H1 (cell line): ENCODE data around the gene S1PR2. TPM values are rescaled to one million over a fixed set of nuclear protein-coding genes. Genes with fewer than 3 reads are reported as not detected.

Experiments
- EGR1 ChIP-seq: IDR thresholded peaks from 2 replicates; pipeline ENCODE4 v1.6.1; 2011; ENCODE audit warnings: low read depth, low read length, borderline replicate concordance
- KDM5A ChIP-seq: fragments of 200-600 bp; IDR thresholded peaks from 2 replicates; pipeline ENCODE4 v1.7.1; 2012; ENCODE audit warnings: mild to moderate bottlenecking, low read length, inconsistent platforms, mixed read lengths
- SAP30 ChIP-seq: fragments of 300-600 bp; sonication (generic); IDR thresholded peaks from 2 replicates; pipeline ENCODE4 v1.7.1; 2012; ENCODE audit warnings: low read length, moderate library complexity, mild to moderate bottlenecking, inconsistent platforms; ENCODE audit not compliant: insufficient read depth, insufficient replicate concordance
- SIX5 ChIP-seq: IDR thresholded peaks from 2 replicates; pipeline ENCODE4 v1.6.1; 2011; ENCODE audit warnings: mild to moderate bottlenecking, low read depth, low read length
- TEAD4 ChIP-seq: IDR thresholded peaks from 2 replicates; pipeline ENCODE4 v1.6.1; 2012; ENCODE audit warnings: low read depth, low read length, inconsistent platforms, mixed read lengths
- polyA plus RNA-seq, 7 experiments: library from polyadenylated mRNA; depleted of rRNA in 3 of 7; stranded (reverse) in 5 of 7; unstranded in 2 of 7; fragments of >200 nt in 5 of 7; fragments of 200-250 nt in 2 of 7; gene quantifications; 1 replicate in 5 of 7; 2 replicates in 1 of 7; 4 replicates in 1 of 7; pipeline versions ENCODE4 v1.2.1 to v1.2.3, GENCODE V29; 2011 to 2013; ENCODE audit warnings: missing spikeins in 2 of 7, mixed read lengths in 2 of 7
- total RNA-seq: library from RNA; stranded (reverse); fragmentation: NEBNext Ultra II Directional; extraction: Animal tissue kit (Norgen Biotek cat#: 25700); gene quantifications from 2 replicates; pipeline ENCODE4 v1.2.1, GENCODE V29; 2021
- TF ChIP-seq, protein P1 (sequence below): fragments of 300-600 bp; sonication (generic); IDR thresholded peaks from 2 replicates; pipeline ENCODE4 v1.7.1; 2012; ENCODE audit warnings: low read length, moderate library complexity, mild to moderate bottlenecking, inconsistent platforms; ENCODE audit not compliant: insufficient replicate concordance
- TF ChIP-seq, protein P2 (sequence below): IDR thresholded peaks from 2 replicates; pipeline ENCODE4 v1.6.1; 2012; ENCODE audit warnings: low read length, inconsistent platforms
- TF ChIP-seq, protein P3 (sequence below): IDR thresholded peaks from 2 replicates; pipeline ENCODE4 v1.6.1; 2012; ENCODE audit warnings: inconsistent platforms
- TF ChIP-seq, protein P4 (sequence below): IDR thresholded peaks from 2 replicates; pipeline ENCODE4 v1.6.1; 2012; ENCODE audit warnings: inconsistent platforms

S1PR2 gene
- total and polyA plus RNA-seq, 2 of the 8 experiments (the other 6 are each of a cell fraction or from before 2014, with no cell fraction given): 17.5 to 19.4 TPM

DNA sequence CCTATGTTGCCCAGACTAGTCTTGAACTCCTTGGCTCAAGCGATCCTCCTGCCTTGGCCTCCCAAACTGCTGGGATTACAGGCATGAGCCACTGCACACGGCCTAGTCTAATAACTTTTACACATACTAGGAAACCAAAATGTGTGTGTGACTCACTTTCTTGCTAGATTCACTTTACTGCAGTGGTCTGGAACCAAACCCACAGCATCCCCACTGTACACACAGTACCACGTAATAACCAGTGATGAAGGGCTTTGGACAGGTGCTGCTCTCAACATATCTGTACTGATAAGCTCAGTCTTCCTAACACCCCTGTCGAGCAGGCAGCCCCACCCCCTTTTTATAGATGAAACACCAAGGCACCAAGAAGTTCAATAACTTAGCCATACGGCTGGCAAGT is 41.5 kb downstream of the S1PR2 start (continued):
- TF ChIP-seq, protein P1, sequence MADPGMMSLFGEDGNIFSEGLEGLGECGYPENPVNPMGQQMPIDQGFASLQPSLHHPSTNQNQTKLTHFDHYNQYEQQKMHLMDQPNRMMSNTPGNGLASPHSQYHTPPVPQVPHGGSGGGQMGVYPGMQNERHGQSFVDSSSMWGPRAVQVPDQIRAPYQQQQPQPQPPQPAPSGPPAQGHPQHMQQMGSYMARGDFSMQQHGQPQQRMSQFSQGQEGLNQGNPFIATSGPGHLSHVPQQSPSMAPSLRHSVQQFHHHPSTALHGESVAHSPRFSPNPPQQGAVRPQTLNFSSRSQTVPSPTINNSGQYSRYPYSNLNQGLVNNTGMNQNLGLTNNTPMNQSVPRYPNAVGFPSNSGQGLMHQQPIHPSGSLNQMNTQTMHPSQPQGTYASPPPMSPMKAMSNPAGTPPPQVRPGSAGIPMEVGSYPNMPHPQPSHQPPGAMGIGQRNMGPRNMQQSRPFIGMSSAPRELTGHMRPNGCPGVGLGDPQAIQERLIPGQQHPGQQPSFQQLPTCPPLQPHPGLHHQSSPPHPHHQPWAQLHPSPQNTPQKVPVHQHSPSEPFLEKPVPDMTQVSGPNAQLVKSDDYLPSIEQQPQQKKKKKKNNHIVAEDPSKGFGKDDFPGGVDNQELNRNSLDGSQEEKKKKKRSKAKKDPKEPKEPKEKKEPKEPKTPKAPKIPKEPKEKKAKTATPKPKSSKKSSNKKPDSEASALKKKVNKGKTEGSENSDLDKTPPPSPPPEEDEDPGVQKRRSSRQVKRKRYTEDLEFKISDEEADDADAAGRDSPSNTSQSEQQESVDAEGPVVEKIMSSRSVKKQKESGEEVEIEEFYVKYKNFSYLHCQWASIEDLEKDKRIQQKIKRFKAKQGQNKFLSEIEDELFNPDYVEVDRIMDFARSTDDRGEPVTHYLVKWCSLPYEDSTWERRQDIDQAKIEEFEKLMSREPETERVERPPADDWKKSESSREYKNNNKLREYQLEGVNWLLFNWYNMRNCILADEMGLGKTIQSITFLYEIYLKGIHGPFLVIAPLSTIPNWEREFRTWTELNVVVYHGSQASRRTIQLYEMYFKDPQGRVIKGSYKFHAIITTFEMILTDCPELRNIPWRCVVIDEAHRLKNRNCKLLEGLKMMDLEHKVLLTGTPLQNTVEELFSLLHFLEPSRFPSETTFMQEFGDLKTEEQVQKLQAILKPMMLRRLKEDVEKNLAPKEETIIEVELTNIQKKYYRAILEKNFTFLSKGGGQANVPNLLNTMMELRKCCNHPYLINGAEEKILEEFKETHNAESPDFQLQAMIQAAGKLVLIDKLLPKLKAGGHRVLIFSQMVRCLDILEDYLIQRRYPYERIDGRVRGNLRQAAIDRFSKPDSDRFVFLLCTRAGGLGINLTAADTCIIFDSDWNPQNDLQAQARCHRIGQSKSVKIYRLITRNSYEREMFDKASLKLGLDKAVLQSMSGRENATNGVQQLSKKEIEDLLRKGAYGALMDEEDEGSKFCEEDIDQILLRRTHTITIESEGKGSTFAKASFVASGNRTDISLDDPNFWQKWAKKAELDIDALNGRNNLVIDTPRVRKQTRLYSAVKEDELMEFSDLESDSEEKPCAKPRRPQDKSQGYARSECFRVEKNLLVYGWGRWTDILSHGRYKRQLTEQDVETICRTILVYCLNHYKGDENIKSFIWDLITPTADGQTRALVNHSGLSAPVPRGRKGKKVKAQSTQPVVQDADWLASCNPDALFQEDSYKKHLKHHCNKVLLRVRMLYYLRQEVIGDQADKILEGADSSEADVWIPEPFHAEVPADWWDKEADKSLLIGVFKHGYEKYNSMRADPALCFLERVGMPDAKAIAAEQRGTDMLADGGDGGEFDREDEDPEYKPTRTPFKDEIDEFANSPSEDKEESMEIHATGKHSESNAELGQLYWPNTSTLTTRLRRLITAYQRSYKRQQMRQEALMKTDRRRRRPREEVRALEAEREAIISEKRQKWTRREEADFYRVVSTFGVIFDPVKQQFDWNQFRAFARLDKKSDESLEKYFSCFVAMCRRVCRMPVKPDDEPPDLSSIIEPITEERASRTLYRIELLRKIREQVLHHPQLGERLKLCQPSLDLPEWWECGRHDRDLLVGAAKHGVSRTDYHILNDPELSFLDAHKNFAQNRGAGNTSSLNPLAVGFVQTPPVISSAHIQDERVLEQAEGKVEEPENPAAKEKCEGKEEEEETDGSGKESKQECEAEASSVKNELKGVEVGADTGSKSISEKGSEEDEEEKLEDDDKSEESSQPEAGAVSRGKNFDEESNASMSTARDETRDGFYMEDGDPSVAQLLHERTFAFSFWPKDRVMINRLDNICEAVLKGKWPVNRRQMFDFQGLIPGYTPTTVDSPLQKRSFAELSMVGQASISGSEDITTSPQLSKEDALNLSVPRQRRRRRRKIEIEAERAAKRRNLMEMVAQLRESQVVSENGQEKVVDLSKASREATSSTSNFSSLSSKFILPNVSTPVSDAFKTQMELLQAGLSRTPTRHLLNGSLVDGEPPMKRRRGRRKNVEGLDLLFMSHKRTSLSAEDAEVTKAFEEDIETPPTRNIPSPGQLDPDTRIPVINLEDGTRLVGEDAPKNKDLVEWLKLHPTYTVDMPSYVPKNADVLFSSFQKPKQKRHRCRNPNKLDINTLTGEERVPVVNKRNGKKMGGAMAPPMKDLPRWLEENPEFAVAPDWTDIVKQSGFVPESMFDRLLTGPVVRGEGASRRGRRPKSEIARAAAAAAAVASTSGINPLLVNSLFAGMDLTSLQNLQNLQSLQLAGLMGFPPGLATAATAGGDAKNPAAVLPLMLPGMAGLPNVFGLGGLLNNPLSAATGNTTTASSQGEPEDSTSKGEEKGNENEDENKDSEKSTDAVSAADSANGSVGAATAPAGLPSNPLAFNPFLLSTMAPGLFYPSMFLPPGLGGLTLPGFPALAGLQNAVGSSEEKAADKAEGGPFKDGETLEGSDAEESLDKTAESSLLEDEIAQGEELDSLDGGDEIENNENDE: no peak
- TF ChIP-seq KDM5A (no peak), TEAD4 (no peak), SAP30 (no peak), EGR1 (no peak), SIX5 (no peak)
- TF ChIP-seq, protein P2, sequence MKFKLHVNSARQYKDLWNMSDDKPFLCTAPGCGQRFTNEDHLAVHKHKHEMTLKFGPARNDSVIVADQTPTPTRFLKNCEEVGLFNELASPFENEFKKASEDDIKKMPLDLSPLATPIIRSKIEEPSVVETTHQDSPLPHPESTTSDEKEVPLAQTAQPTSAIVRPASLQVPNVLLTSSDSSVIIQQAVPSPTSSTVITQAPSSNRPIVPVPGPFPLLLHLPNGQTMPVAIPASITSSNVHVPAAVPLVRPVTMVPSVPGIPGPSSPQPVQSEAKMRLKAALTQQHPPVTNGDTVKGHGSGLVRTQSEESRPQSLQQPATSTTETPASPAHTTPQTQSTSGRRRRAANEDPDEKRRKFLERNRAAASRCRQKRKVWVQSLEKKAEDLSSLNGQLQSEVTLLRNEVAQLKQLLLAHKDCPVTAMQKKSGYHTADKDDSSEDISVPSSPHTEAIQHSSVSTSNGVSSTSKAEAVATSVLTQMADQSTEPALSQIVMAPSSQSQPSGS: no peak
- TF ChIP-seq, protein P3, sequence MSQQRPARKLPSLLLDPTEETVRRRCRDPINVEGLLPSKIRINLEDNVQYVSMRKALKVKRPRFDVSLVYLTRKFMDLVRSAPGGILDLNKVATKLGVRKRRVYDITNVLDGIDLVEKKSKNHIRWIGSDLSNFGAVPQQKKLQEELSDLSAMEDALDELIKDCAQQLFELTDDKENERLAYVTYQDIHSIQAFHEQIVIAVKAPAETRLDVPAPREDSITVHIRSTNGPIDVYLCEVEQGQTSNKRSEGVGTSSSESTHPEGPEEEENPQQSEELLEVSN: no peak
- TF ChIP-seq, protein P4, sequence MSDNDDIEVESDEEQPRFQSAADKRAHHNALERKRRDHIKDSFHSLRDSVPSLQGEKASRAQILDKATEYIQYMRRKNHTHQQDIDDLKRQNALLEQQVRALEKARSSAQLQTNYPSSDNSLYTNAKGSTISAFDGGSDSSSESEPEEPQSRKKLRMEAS: no peak
